ENCODE results near the gene ATP13A4. TPM values are rescaled to one million over a fixed set of nuclear protein-coding genes. Genes with fewer than 3 reads are reported as not detected.
"Not testable (repeated sequence)": the region's sequence is repeated elsewhere in the genome, so short reads cannot be mapped to it uniquely, and the experiment has no call there.

Gene ATP13A4
- total RNA-seq, 4 donors from 2014 or later: 0.28 to 0.36 TPM; not detected in 2

DNA sequence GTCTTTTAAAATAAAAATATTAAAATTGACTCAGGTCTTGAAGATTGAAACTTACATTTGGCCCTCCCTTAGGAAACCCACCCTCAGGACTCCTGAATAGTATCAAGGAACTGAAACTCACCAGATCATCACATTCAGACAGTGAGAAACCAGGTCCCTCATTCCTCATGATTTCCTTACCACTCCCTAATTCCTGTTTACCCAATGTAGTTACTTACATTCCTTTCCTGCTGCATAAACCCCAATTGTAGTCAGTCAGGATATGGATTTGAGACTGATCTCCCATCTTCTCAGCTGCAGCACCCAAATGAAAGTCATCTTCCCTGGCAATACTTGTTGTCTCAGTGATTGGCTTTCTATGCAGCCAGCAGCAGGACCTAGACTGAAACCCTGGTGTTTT, 8.6 kb downstream of the ATP13A4 start:
- TF ChIP-seq, protein P1, sequence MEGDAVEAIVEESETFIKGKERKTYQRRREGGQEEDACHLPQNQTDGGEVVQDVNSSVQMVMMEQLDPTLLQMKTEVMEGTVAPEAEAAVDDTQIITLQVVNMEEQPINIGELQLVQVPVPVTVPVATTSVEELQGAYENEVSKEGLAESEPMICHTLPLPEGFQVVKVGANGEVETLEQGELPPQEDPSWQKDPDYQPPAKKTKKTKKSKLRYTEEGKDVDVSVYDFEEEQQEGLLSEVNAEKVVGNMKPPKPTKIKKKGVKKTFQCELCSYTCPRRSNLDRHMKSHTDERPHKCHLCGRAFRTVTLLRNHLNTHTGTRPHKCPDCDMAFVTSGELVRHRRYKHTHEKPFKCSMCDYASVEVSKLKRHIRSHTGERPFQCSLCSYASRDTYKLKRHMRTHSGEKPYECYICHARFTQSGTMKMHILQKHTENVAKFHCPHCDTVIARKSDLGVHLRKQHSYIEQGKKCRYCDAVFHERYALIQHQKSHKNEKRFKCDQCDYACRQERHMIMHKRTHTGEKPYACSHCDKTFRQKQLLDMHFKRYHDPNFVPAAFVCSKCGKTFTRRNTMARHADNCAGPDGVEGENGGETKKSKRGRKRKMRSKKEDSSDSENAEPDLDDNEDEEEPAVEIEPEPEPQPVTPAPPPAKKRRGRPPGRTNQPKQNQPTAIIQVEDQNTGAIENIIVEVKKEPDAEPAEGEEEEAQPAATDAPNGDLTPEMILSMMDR (IDR thresholded peaks at IDR 0.05): no peak
- ATAC-seq (ENCODE audit: low FRiP score) (no peak), DNase-seq (ENCODE audit: low spot score) (no peak)

DNA sequence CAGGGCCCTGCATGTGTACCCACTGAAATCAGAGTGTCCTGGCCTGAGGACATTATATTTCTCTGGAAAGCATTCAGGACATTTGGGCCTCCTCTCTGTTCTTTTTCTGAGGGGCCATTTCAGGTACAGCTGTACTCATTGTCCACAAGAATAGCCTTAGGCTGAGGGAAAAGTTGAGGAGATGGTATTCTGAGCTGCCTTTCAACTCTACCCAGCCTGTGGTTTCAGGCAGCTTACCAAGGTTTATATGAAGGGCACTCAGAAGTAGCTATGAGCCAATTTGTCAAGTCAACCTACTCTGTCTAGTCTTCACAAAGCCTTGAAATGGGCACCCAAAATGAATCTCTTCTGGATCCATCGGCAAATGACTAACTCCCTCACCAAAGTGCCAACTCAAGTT, 9.4 kb downstream of the ATP13A4 start:
- TF ChIP-seq, protein P1 (IDR thresholded peaks at IDR 0.05): no peak
- DNase-seq (ENCODE audit: low spot score) (no peak), ATAC-seq (ENCODE audit: low FRiP score) (no peak)

DNA sequence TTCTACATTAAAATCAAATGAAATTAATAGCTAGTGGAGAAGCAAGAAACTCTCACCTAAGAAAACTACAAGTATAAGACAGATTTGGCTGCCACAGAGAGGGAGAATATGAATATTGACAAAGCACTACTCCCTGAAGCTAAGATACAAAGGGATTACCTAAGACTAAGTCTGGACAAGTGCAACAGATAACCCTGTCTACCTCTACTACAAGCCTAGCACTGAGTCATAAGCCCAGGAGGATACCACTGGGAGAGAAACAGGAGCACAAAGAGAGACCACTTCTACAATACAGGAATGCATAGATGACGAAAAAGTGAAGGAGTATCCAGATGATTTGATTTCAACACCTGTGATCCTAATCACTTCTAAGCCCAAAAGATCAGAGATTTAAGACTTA, 10.4 kb downstream of the ATP13A4 start:
- no peak for DNase-seq (ENCODE audit: low spot score)
- ATAC-seq (ENCODE audit: low FRiP score): no peak
- TF ChIP-seq, protein P1 (IDR thresholded peaks at IDR 0.05): no peak

DNA sequence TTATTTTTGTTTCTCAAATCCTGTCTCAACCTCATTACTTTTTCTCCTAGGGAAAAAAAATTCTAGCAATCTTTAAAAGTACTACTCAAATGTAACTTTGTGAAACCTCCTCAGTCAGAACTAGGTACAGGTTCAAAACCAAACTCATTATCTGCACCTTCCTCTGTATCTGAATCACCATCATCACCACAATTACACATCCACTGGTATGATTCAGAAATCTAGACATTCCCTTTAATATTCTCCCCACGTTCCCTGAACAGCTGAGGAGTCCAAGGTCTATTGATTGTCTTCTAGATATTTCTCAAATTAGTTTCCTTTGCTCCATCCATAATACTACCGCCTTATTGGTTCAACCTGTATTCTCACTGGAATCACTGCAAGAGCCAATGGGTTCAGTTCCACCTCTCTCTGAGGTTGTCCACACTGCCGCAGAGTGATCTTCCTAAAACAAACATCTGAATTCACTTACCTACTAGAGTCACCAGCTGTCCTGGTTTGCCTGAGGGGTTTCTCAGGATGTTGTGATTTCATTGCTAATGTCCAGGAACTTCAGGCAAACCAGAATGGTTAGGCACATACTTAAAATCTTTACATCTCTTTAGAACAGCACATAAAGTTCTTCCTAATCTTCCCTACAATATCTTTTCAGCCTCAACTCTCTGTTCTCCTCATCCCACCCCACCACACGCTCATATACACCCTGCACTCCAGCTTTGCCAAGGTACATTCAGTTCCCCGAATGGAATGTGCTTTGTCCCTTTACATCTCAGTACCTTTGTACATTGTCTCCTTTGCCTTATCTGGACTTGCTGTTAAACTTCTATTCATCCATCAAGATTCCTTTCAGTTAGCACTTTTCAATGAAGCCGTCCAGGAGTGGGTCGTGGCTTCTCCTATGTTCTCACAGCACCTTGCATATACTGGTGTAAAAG, 24.2 kb downstream of the ATP13A4 start:
- TF ChIP-seq, protein P1 (IDR thresholded peaks at IDR 0.05): no peak
- no peak for ATAC-seq (ENCODE audit: low FRiP score)

DNA sequence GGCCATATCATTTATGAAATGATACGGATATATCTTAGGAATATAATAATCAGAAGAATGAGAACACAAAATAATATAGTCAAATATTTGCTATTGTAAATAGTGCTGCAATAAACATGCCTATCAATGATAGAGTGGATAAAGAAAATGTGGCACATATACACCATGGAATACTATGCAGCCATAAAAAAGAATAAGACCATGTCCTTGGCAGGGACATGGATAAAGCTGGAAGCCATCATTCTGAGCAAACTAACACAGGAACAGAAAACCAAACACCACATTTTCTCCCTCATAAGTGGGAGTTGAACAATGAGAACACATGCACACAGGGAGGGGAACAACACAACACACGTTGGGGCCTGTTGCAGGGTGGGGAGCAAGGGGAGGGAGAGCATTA, 28.6 kb downstream of the ATP13A4 start:
- ATAC-seq (ENCODE audit: low FRiP score); DNase-seq (ENCODE audit: low spot score): not testable (repeated sequence)

More for the DNA sequence above, 24.2 kb downstream of the ATP13A4 start:
- DNase-seq (ENCODE audit: low spot score): no peak

DNA sequence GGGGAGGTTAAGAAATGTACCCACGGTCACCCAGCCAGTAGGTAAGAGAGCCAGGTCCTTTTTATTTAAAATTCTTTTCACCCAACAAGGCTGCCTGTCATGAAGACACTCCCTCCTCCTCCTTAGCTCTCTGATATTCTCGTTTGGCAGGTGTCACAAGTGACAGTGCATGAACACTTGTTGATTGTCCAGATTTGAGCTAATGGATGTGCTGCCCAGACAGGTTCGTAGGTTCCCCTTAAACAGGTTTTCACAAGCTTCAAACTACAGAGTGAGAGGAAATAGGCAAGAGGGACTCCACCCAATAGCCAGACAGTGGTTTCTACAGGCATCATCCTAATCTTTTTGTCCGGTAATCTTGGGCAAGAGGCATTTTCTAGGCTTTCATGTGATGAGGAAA, 32.2 kb downstream of the ATP13A4 start:
- no peak for ATAC-seq (ENCODE audit: low FRiP score)

DNA sequence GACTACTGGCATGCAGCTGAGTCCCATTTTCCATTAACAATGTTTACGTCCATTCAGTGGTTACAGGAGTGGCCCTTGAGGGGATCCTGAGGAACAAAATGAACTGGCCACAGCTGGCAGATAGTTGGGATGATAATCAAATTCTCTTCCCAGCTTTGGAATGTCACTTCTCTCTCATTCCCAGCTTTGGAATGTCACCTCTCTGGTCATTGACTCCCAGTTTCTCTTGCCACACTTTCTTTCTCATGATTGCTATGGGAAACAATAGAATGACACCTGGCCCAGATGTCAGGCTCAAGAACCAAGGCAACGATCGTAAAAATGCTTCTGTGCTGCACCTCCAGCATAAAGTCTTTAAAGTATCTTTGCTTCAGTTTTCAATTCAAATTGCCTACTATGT, 34.0 kb downstream of the ATP13A4 start:
- DNase-seq (ENCODE audit: low spot score) (no peak), ATAC-seq (ENCODE audit: low FRiP score) (no peak)
- TF ChIP-seq, protein P1 (IDR thresholded peaks at IDR 0.05): no peak

More for the DNA sequence above, 32.2 kb downstream of the ATP13A4 start:
- no peak for DNase-seq (ENCODE audit: low spot score)
- TF ChIP-seq, protein P1 (IDR thresholded peaks at IDR 0.05): no peak
